Esophagus squamous epithelium (tissue), 4 donors: ENCODE results near the gene JAZF1.

ENCODE experiments used
- CTCF ChIP-seq, 6 experiments: fragments of 450-650 bp in 4 of 6; fragments of 200-600 bp in 2 of 6; sonication (generic) in 2 of 6; IDR thresholded peaks; one replicate each; pipeline ENCODE4 v1.5.1; 2016 to 2019; ENCODE audit warnings: antibody characterized with exemption in 6 of 6, mild to moderate bottlenecking in 4 of 6, moderate library complexity in 4 of 6
- POLR2A ChIP-seq, 4 donors: fragments of 450-650 bp; IDR thresholded peaks; one replicate each; pipeline ENCODE4 v1.6.1; 2017; ENCODE audit warnings: antibody characterized with exemption in 4 of 4, mild to moderate bottlenecking in 4 of 4, moderate library complexity in 3 of 4

- no peak for TF ChIP-seq CTCF (IDR thresholded peaks at IDR 0.05)
- TF ChIP-seq POLR2A (IDR thresholded peaks at IDR 0.05): no peak
Observed at GRCh38 chr7:28187012-28187411, 6.4 kb upstream of the JAZF1 start.
